ENCODE data around the gene P3H2.
"Not testable (repeated sequence)": the region's sequence is repeated elsewhere in the genome, so short reads cannot be mapped to it uniquely, and the experiment has no call there.

Gene P3H2

GRCh38 chr3:190079173-190079572 is 41.5 kb downstream of the P3H2 start:
- DNase-seq, result not testable (repeated sequence)

GRCh38 chr3:190077395-190078045 is 43.2 kb downstream of the P3H2 start:
- no peak for DNase-seq

DNA sequence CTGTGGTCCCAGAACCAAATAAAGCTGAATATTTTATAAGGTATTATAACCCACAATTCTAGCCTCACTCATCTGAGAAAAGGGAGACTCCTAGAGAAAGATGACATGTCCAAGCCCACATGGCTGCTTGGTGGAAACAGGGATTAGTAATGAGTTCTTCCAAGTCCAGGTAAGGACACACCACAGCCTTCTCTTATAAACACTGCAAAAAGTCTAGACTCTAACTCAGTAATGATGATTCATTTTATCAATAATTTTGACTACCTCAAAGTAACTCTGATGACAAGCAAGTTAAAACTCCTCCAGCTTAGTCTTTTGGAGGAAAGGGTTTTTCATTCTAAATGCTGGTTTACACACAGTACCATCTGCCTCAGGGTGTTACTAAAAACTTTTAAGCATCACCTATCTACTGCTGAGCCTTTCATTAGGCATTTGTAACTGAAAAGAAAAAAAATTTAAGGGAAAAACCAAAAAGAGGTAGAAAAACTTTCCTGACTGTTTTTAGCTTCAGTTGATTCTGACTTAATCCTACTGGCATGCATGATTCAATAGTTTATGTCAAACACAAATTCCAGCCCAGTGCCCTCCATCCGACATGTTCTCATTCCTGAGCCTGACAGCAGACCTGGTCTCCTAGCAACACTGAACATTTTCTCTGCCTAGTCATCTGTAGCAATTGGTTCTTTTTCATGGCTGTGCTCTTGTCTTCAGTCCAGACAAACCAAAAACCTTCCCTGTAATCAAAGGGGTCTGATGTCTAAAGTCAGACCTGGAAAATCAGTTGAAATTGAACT is 43.9 kb downstream of the P3H2 start:
- no peak for DNase-seq

DNA sequence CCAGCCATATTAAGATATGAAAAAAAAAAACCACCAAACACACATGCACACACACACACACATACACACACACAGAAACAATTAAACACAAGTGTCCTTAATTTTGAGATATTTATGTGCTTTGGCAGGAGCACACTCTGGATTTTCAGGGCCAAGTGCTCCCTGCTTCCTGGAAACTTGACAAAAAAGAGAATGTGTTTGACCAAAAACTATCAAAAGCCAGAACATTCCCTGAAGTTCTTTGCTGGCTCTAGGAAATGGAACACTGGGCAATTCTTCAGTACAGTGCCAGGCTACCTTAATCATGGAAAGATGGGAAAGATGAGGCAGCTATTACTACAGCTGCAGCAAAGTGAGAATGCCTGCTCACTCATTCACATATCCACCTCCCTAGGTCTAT is 44.6 kb downstream of the P3H2 start:
- DNase-seq, result no peak

- no peak for DNase-seq
These were observed 45.9 kb downstream of the P3H2 start for GRCh38 chr3:190074817-190075216.

GRCh38 chr3:190073264-190074008 is 47.3 kb downstream of the P3H2 start:
- DNase-seq, result no peak

GRCh38 chr3:190072856-190073255 is 47.8 kb downstream of the P3H2 start:
- DNase-seq, result no peak

GRCh38 chr3:190071921-190072320 is 48.8 kb downstream of the P3H2 start:
- not testable (repeated sequence) for DNase-seq

DNA sequence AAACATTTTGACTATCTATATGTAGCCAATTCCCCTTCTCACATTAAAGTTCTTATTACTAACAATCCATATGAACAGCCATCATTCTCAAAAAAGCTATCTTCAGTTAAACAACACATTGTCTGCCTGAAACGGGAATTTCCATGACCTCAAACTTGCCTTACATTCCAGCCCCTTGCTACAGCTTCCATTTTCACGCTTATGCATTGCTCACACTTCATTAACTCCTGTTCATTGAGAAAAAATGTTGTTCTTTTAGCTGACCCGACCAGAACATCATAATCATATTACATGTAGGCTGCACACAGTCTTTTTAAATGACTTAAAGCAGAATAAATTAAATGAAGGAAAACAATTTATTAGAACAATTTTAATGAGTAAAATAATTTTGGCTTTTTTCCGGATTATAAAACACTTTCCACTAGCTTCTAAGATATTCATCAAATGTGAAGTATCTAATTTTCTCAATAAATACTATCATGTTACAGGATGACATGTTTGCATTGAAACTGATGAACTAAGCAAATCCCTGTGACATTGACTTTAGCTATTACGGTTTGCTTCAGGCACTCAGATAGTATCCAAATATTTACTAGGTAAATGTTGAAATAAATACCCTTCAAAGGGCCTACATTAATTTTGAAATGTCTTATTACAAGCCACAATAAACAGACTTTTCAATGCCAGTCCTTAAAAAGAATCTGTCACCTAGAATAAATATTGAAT is 49.9 kb downstream of the P3H2 start:
- no peak for DNase-seq

DNA sequence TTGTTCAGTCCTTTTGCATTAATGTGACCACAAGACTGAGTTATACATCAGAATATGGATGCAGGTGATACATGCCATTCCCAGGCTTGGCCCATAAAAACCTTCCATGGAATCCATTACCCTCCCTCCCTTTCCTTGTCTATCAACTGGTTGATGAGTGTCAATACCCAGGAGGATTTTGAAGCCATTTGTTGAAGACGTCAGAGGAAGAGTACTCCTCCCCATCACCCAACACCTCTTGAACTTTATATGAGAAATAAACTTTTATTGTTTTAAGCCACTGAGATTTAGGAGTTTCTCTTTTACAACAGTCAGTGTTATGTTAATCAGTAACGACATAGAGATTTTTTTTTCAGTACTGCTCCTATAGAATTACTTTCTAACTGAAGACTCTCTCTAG is 55.5 kb downstream of the P3H2 start:
- DNase-seq, result no peak

DNA sequence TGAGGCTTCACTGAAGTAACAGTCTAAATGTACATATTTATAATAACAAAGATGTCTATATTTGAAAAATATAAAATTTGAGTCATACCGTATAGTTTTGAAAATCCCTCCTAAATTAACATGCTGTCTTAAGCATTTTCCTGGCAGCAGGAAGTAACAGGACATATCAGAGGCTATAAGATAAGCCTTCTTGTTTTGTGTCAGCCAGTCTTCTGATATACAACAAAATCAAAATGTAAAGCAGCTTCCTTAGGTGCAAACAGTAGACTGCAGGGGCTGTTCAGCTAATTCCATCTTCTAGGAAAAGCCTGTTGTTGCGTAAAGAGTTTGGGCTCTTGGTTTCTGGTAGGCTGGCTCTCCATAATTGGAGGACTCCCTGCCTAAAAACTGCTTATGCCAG is 56.0 kb downstream of the P3H2 start:
- DNase-seq, result no peak

GRCh38 chr3:190064112-190064511 is 56.6 kb downstream of the P3H2 start:
- no peak for DNase-seq

DNA sequence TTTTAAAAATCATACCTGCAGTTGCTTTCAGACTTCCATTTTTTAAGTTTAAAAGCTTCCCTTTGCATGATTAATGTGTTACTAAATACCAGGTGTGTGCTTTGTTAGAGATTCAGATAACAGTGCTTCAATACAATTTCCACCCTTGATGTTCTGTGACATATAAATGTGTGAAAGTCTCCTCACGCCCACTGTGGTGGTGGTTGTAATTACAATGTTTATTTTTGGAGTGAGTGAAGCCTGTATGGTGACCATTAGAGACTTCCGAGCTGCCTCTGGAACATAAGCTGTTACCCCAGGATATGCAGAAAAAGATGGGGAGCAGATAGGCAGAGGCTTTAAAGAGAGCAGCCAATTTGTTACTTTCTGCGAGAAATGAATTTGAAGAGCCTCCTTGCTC is 57.2 kb downstream of the P3H2 start:
- DNase-seq, result no peak

GRCh38 chr3:190060192-190060775 is 60.4 kb downstream of the P3H2 start:
- no peak for DNase-seq

DNA sequence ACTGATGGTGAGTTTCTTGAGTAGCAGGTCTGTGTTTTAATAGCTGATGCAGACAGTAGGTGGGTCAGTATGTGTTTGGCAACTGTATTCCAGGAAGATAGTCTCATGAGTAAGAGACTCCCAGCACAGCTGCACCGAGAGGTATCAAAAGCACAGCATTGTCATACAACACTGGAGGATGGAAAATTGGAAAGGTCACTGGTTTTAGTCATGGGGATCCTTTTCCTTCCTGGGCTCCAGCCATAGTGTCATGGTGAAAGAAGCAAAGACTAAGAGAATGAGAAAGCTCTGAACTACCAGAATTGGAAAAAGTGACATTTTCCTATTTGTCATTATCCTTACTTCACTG is 61.5 kb downstream of the P3H2 start:
- DNase-seq, result no peak

DNA sequence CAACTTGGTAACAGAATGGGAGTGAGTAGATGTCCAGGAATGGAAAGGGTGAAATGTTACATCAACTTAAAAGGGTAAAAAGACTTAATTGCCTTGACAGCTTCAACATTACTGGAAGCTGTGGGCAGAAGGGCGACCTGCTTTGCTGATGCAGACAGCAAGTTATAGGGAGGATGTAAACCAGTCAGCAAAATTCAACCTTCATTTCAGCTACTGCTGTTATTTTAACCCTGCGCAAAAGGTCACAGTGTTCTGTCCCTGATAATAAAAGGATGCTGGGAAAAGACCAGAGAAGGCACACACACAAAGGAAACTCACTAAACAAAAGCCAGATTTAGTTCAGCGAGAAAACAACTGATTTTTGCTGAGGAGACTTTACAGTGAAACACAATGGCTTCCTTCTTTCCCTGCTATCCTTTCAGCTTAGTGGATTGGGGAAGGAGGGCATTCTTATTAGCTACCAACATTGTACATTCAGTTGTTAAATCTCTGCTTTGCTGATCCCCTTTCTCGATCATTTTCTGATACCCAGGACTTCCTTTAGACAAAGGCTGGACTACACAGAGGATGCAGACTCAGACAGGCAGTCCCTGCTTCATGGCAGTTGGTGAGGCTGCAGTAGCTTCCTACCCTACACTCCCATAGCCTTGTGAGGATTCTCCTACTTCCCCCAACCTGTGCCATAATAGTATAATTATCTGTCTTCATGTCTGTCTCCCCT is 62.0 kb downstream of the P3H2 start:
- DNase-seq, result no peak

GRCh38 chr3:190056742-190057141 is 64.0 kb downstream of the P3H2 start:
- DNase-seq, result no peak

GRCh38 chr3:190055773-190056172 is 64.9 kb downstream of the P3H2 start:
- DNase-seq, result no peak

DNA sequence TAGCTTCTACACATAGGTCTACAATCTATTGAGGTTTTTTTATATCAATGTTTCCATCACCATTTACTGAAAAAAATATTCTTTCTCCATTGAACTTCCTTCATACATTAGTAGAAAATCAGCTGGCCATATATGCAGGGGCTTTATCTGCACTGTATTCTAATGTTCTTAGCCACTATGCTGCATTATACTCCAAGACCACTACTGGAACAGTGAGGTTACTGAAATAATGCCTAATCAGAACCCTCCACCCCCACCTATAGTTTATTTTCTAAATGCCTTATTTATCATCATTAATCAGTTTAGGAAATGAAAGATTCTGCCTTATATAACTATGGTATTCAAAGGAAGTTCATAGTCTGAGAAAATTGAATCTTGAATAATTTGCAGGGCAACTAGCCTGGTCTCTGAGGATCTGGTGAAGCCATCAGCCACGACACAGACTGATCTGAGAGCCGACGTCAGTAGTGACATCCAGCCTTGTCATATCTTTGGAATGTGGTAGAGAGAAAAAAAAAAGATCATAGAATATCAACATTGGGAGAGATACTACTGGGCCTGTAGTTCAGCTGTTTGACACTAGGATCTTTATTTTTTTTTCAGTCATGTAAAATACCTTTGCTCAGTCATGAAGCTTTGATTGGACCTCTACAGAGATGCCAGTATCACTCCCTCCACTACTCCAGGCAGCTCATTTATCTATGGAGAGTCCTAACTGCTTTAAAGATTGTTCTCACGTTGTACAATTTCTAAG is 66.6 kb downstream of the P3H2 start:
- DNase-seq, result no peak

- DNase-seq, result no peak
These were observed 69.1 kb downstream of the P3H2 start for GRCh38 chr3:190051641-190052040.

- DNase-seq, result no peak
These were observed 71.7 kb downstream of the P3H2 start for GRCh38 chr3:190048932-190049441.
